Tibial artery (tissue), 4 donors: Measurements from ENCODE around the gene GLCCI1.

ENCODE experiments used
- DNase-seq, 2 donors: peaks; one replicate each; pipeline ENCODE4 v3.0.0-alpha.2; 2019
- H3K27ac ChIP-seq, 2 donors: fragments of 200-600 bp; sonication (generic) in 1 of 2; 1 replicate in 1 of 2; 2 replicates in 1 of 2; pipeline ENCODE4 v1.5.1; 2018 to 2019; ENCODE audit warnings: mild to moderate bottlenecking in 1 of 2
- H3K27me3 ChIP-seq, 2 donors: fragments of 200-600 bp; sonication (generic) in 1 of 2; one replicate each; pipeline versions ENCODE4 v1.5.1 to v1.6.0; 2016 to 2019
- H3K36me3 ChIP-seq, 3 donors: fragments of 200-600 bp; sonication (generic) in 2 of 3; one replicate each; pipeline ENCODE4 v1.5.1; 2016 to 2019; ENCODE audit warnings: mild to moderate bottlenecking in 2 of 3
- H3K4me1 ChIP-seq, 4 donors: fragments of 200-600 bp; sonication (generic) in 2 of 4; 1 replicate in 3 of 4; 2 replicates in 1 of 4; pipeline ENCODE4 v1.5.1; 2016 to 2019
- H3K4me3 ChIP-seq, 2 donors: fragments of 200-600 bp; sonication (generic) in 1 of 2; 1 replicate in 1 of 2; 2 replicates in 1 of 2; pipeline ENCODE4 v1.5.1; 2018 to 2019; ENCODE audit warnings: mild to moderate bottlenecking in 2 of 2
- H3K9me3 ChIP-seq, 3 donors: fragments of 200-600 bp; sonication (generic) in 1 of 3; one replicate each; pipeline ENCODE4 v1.5.1; 2016 to 2019
- CTCF ChIP-seq, 2 experiments: fragments of 200-600 bp in 1 of 2; fragments of 450-650 bp in 1 of 2; IDR thresholded peaks; one replicate each; pipeline ENCODE4 v1.5.1; 2017 to 2019; ENCODE audit warnings: antibody characterized with exemption in 2 of 2, mild to moderate bottlenecking in 1 of 2, moderate library complexity in 1 of 2
- intact Hi-C: fragments of 100-400 bp; cut with DNase I; formaldehyde crosslinking; loops from one replicate; pipeline ENCODE4 v1.15.0; 2023; ENCODE audit warnings: low total_unique reads

Gene GLCCI1

GRCh38 chr7:8051373-8051772, 82.8 kb downstream of the GLCCI1 start:
- Histone ChIP-seq H3K4me1 (no peaks in the 10 kb centered on the region), H3K36me3 (peaks cover 0 to 12% (median 9%) of the 10 kb centered on the region in 3 donors), H3K4me3 (no peak overlapping the region), H3K9me3 (no peaks in the 10 kb centered on the region), H3K27ac (no peak overlapping the region), H3K27me3 (no peaks in the 10 kb centered on the region)
- intact Hi-C loops: no loop called here
- no peak for DNase-seq
- no peak for TF ChIP-seq CTCF (IDR thresholded peaks at IDR 0.05)

- Histone ChIP-seq H3K27me3 (no peaks in the 10 kb centered on the region), H3K9me3 (no peaks in the 10 kb centered on the region), H3K36me3 (peaks cover 0 to 13% (median 9%) of the 10 kb centered on the region in 3 donors), H3K27ac (no peak overlapping the region), H3K4me1 (no peaks in the 10 kb centered on the region), H3K4me3 (no peak overlapping the region)
- TF ChIP-seq CTCF (IDR thresholded peaks at IDR 0.05): no peak
- no peak for DNase-seq
- intact Hi-C loops: no loop called here
Measured at GRCh38 chr7:8051998-8052397, 83.4 kb downstream of the GLCCI1 start.

GRCh38 chr7:8052824-8053223, 84.2 kb downstream of the GLCCI1 start:
- no peak for DNase-seq
- Histone ChIP-seq H3K4me1 (no peaks in the 10 kb centered on the region), H3K4me3 (no peak overlapping the region), H3K36me3 (peaks cover 0 to 18% (median 9%) of the 10 kb centered on the region in 3 donors), H3K27me3 (no peaks in the 10 kb centered on the region), H3K27ac (no peak overlapping the region), H3K9me3 (no peaks in the 10 kb centered on the region)
- TF ChIP-seq CTCF (IDR thresholded peaks at IDR 0.05): no peak
- intact Hi-C loops: no loop called here

GRCh38 chr7:8056439-8056838, 87.8 kb downstream of the GLCCI1 start:
- H3K27me3 ChIP-seq: no peaks in the 10 kb centered on the region
- H3K9me3 ChIP-seq: no peaks in the 10 kb centered on the region
- intact Hi-C loops: no loop called here
- DNase-seq: no peak
- peaks cover 0 to 18% (median 9%) of the 10 kb centered on the region in 3 donors for H3K36me3 ChIP-seq
- no peak for TF ChIP-seq CTCF (IDR thresholded peaks at IDR 0.05)
- no peaks in the 10 kb centered on the region for H3K4me1 ChIP-seq
- no peak overlapping the region for H3K27ac ChIP-seq
- no peak overlapping the region for H3K4me3 ChIP-seq

- no peak for TF ChIP-seq CTCF (IDR thresholded peaks at IDR 0.05)
- Histone ChIP-seq H3K4me3 (no peak overlapping the region), H3K4me1 (no peaks in the 10 kb centered on the region), H3K27me3 (no peaks in the 10 kb centered on the region), H3K27ac (no peak overlapping the region), H3K36me3 (peaks cover 2 to 18% (median 9%) of the 10 kb centered on the region in 3 donors), H3K9me3 (no peaks in the 10 kb centered on the region)
- intact Hi-C loops: no loop called here
- DNase-seq: no peak
Measured at GRCh38 chr7:8057566-8057965, 89.0 kb downstream of the GLCCI1 start.

GRCh38 chr7:8058322-8058721, 89.7 kb downstream of the GLCCI1 start:
- Histone ChIP-seq H3K27ac (no peak overlapping the region), H3K9me3 (no peaks in the 10 kb centered on the region), H3K4me3 (no peak overlapping the region), H3K36me3 (peaks cover 4 to 18% (median 9%) of the 10 kb centered on the region in 3 donors), H3K4me1 (no peaks in the 10 kb centered on the region), H3K27me3 (no peaks in the 10 kb centered on the region)
- DNase-seq: no peak
- TF ChIP-seq CTCF (IDR thresholded peaks at IDR 0.05): no peak
- intact Hi-C loops: no loop called here
